ENCODE results near the gene FIGNL1.

DNA sequence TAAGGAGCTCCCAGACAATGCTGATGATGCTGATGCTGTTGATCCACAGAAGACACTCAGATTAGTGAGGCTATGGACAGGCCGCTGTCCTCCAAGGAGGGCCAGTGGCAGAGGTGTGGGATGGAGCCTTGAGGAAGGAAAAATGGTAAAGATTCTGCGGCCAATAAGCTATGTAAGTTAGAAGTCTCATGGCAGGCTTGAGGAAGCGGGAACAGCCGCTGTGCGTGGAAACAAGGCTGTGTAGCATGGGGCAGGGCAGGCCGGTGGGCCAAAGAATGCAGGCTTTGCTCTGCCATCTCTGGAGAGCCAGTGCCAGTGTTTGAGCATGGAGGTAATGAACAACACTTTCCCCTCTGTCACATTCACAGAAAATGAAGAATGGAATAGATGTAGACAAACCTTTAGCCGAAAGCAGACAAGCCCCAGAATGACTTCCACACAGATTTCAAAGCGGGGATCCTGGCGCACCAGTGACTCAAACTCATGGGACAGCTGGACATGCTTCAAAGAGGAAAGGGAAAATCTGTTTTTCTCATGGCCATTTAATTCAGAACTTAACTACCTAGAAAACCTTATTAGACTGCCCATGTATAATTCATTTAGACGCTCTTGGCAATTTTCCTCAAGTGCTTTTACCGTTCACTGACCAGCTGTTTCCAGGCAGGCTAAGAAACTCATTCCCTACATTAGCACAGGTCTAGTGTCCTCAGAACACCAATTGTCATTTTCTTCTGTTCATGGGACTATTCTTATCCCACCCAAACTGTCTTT, 16.9 kb upstream of the FIGNL1 start:
- TF ChIP-seq SIN3A (IDR thresholded peaks at IDR 0.05; ENCODE audit: borderline replicate concordance, insufficient read depth, low read length) (no peak), POLR2AphosphoS5 (IDR thresholded peaks at IDR 0.05; ENCODE audit: low read depth, low read length) (no peak), TAF1 (IDR thresholded peaks at IDR 0.05; ENCODE audit: borderline replicate concordance, insufficient read depth, low read length) (no peak)
